ENCODE results near the gene INCA1. TPM values are rescaled to one million over a fixed set of nuclear protein-coding genes. Genes with fewer than 3 reads are reported as not detected.

Gene INCA1
- total and polyA plus RNA-seq, 2 of the 13 experiments (the other 11 are each of a cell fraction or from before 2014, with no cell fraction given), result 0.93 to 2.6 TPM

- TF ChIP-seq NR2C2 (CRISPR knock-in tag; IDR thresholded peaks at IDR 0.05; ENCODE audit: borderline replicate concordance) (no peak), DR1 (CRISPR knock-in tag; IDR thresholded peaks at IDR 0.05) (no peak), ZIK1 (CRISPR knock-in tag; IDR thresholded peaks at IDR 0.05; ENCODE audit: borderline replicate concordance, low read depth) (no peak), ZNF580 (CRISPR knock-in tag; IDR thresholded peaks at IDR 0.05; ENCODE audit: borderline replicate concordance, low read depth) (no peak), SMAD9 (CRISPR knock-in tag; IDR thresholded peaks at IDR 0.05) (no peak), ZNF720 (CRISPR knock-in tag; IDR thresholded peaks at IDR 0.05) (no peak), BATF2 (CRISPR knock-in tag; IDR thresholded peaks at IDR 0.05) (no peak), GZF1 (CRISPR knock-in tag; IDR thresholded peaks at IDR 0.05) (no peak), NR2F2 (IDR thresholded peaks at IDR 0.05; ENCODE audit: borderline replicate concordance, low read depth) (no peak), KLF16 (CRISPR knock-in tag; IDR thresholded peaks at IDR 0.05) (no peak), NFYB (CRISPR knock-in tag; IDR thresholded peaks at IDR 0.05) (no peak), ZFP37 (CRISPR knock-in tag; IDR thresholded peaks at IDR 0.05; ENCODE audit: borderline replicate concordance) (no peak), CCDC6 (CRISPR knock-in tag; IDR thresholded peaks at IDR 0.05) (no peak), TBX3 (IDR thresholded peaks at IDR 0.05; ENCODE audit: borderline replicate concordance) (no peak), REXO4 (CRISPR knock-in tag; IDR thresholded peaks at IDR 0.05; ENCODE audit: borderline replicate concordance) (no peak), ZNF879 (CRISPR knock-in tag; IDR thresholded peaks at IDR 0.05) (no peak), ZNF564 (CRISPR knock-in tag; IDR thresholded peaks at IDR 0.05) (no peak), NCOA5 (CRISPR knock-in tag; IDR thresholded peaks at IDR 0.05) (no peak), KLF12 (CRISPR knock-in tag; IDR thresholded peaks at IDR 0.05; ENCODE audit: borderline replicate concordance) (no peak), AFF4 (CRISPR knock-in tag; IDR thresholded peaks at IDR 0.05) (no peak), ZNF281 (CRISPR knock-in tag; IDR thresholded peaks at IDR 0.05; ENCODE audit: borderline replicate concordance) (peak; percentile 81), ZC3H4 (CRISPR knock-in tag; IDR thresholded peaks at IDR 0.05; ENCODE audit: borderline replicate concordance) (no peak), GFI1 (CRISPR knock-in tag; IDR thresholded peaks at IDR 0.05; ENCODE audit: borderline replicate concordance) (no peak), HNRNPL (IDR thresholded peaks at IDR 0.05; ENCODE audit: low read depth, low read length) (no peak), MLLT10 (CRISPR knock-in tag; IDR thresholded peaks at IDR 0.05) (no peak)
These were observed 16.6 kb downstream of the INCA1 start (continued) for GRCh38 chr17:4980644-4981216.

Measured in HepG2 (cell line).